HepG2 (cell line): ENCODE data around the gene TK2. TPM values are rescaled to one million over a fixed set of nuclear protein-coding genes. Genes with fewer than 3 reads are reported as not detected.
A peak's percentile ranks its signal among the peaks of the same experiment; 100 is the strongest.

Experiments used
- AGO1 ChIP-seq: fragments of 200-400 bp; formaldehyde crosslinking; IDR thresholded peaks from 2 replicates; pipeline ENCODE4 v1.6.1; 2017; ENCODE audit warnings: mild to moderate bottlenecking, low read depth, low read length, moderate library complexity; ENCODE audit not compliant: poor library complexity, severe bottlenecking
- ATF6 ChIP-seq: sonication (generic); formaldehyde crosslinking; conservative IDR thresholded peaks from 2 replicates; pipeline ENCODE4 v1.4.0; 2020; ENCODE audit warnings: missing genetic modification reagents
- DNMT1 ChIP-seq: sonication (generic); formaldehyde crosslinking; IDR thresholded peaks from 2 replicates; pipeline ENCODE4 v1.5.1; 2020; ENCODE audit warnings: mild to moderate bottlenecking, missing genetic modification reagents
- FOXK1 ChIP-seq: sonication (generic); formaldehyde crosslinking; IDR thresholded peaks from 2 replicates; pipeline ENCODE4 v1.4.0; 2020; ENCODE audit warnings: low read depth, missing genetic modification reagents, borderline replicate concordance
- MTA1 ChIP-seq: sonication (generic); formaldehyde crosslinking; IDR thresholded peaks from 2 replicates; pipeline ENCODE4 v1.4.0; 2020; ENCODE audit warnings: missing genetic modification reagents, mild to moderate bottlenecking, borderline replicate concordance
- MTA3 ChIP-seq: sonication (generic); formaldehyde crosslinking; IDR thresholded peaks from 2 replicates; pipeline ENCODE4 v1.4.0; 2020; ENCODE audit warnings: missing genetic modification reagents
- MXD1 ChIP-seq: sonication (generic); formaldehyde crosslinking; IDR thresholded peaks from 2 replicates; pipeline ENCODE4 v1.4.0; 2020; ENCODE audit warnings: mild to moderate bottlenecking, missing genetic modification reagents
- MYNN ChIP-seq: sonication (generic); formaldehyde crosslinking; IDR thresholded peaks from 2 replicates; pipeline ENCODE4 v1.4.0; 2020; ENCODE audit warnings: mild to moderate bottlenecking, low read depth, missing genetic modification reagents
- PCBP1 ChIP-seq: fragments of 200-400 bp; formaldehyde crosslinking; IDR thresholded peaks from 2 replicates; pipeline ENCODE4 v1.6.1; 2017; ENCODE audit warnings: mild to moderate bottlenecking, low read depth, low read length, borderline replicate concordance
- RXRA ChIP-seq: sonication (generic); formaldehyde crosslinking; IDR thresholded peaks from 2 replicates; pipeline ENCODE4 v1.5.1; 2020; ENCODE audit warnings: missing genetic modification reagents
- RXRB ChIP-seq: IDR thresholded peaks from 2 replicates; pipeline ENCODE4 v1.6.1; 2016; ENCODE audit warnings: borderline replicate concordance, missing genetic modification reagents, missing compliant biosample characterization
- SALL1 ChIP-seq: sonication (generic); formaldehyde crosslinking; IDR thresholded peaks from 2 replicates; pipeline ENCODE4 v1.8.0; 2022; ENCODE audit warnings: mild to moderate bottlenecking, missing genetic modification reagents
- SMAD3 ChIP-seq: sonication (generic); formaldehyde crosslinking; IDR thresholded peaks from 2 replicates; pipeline ENCODE4 v1.4.0; 2020; ENCODE audit warnings: missing genetic modification reagents
- SP4 ChIP-seq: sonication (generic); formaldehyde crosslinking; IDR thresholded peaks from 2 replicates; pipeline ENCODE4 v1.8.1; 2023; ENCODE audit warnings: mild to moderate bottlenecking, missing genetic modification reagents
- SRSF9 ChIP-seq: fragments of 200-400 bp; formaldehyde crosslinking; IDR thresholded peaks from 2 replicates; pipeline ENCODE4 v1.6.1; 2018; ENCODE audit warnings: borderline replicate concordance, mild to moderate bottlenecking, low read depth, low read length; ENCODE audit not compliant: insufficient read depth, poor library complexity, severe bottlenecking
- TAF1 ChIP-seq: sonication (generic); formaldehyde crosslinking; IDR thresholded peaks from 2 replicates; pipeline ENCODE4 v1.4.0; 2020; ENCODE audit warnings: missing genetic modification reagents
- ZNF34 ChIP-seq: sonication (generic); formaldehyde crosslinking; IDR thresholded peaks from 2 replicates; pipeline ENCODE4 v1.4.0; 2020; ENCODE audit warnings: mild to moderate bottlenecking, missing genetic modification reagents, borderline replicate concordance
- ZNF468 ChIP-seq: sonication (generic); formaldehyde crosslinking; IDR thresholded peaks from 2 replicates; pipeline ENCODE4 v1.8.0; 2022; ENCODE audit warnings: mild to moderate bottlenecking, moderate library complexity, missing genetic modification reagents
- ZNF513 ChIP-seq: sonication (generic); formaldehyde crosslinking; conservative IDR thresholded peaks from 2 replicates; pipeline ENCODE4 v1.5.0; 2020; ENCODE audit warnings: missing genetic modification reagents
- ZNF577 ChIP-seq: sonication (generic); formaldehyde crosslinking; IDR thresholded peaks from 2 replicates; pipeline ENCODE4 v1.4.0; 2020; ENCODE audit warnings: mild to moderate bottlenecking, low read depth, missing genetic modification reagents, borderline replicate concordance
- ZNF607 ChIP-seq: sonication (generic); formaldehyde crosslinking; IDR thresholded peaks from 2 replicates; pipeline ENCODE4 v1.5.1; 2020; ENCODE audit warnings: missing genetic modification reagents, mild to moderate bottlenecking, borderline replicate concordance
- ZNF639 ChIP-seq: conservative IDR thresholded peaks from 2 replicates; pipeline ENCODE4 v1.6.1; 2018; ENCODE audit warnings: missing genetic modification reagents
- ZNF7 ChIP-seq: IDR thresholded peaks from 2 replicates; pipeline ENCODE4 v1.6.1; 2016; ENCODE audit warnings: missing biosample characterization, missing genetic modification reagents
- ZNF850 ChIP-seq: sonication (generic); formaldehyde crosslinking; conservative IDR thresholded peaks from 2 replicates; pipeline ENCODE4 v1.9.0; 2021; ENCODE audit warnings: mild to moderate bottlenecking, missing genetic modification reagents
- polyA plus RNA-seq, 8 experiments: library from polyadenylated mRNA; depleted of rRNA in 3 of 8; stranded (reverse) in 7 of 8; unstranded in 1 of 8; fragments of >200 nt; fragmentation: Illumina TruSeq in 4 of 8; extraction: Trizol in 4 of 8; gene quantifications; 2 replicates each; pipeline versions ENCODE4 v1.2.1 to v1.2.3, GENCODE V29; 2011 to 2016; ENCODE audit warnings: low read depth in 4 of 8, missing spikeins in 1 of 8, mixed read lengths in 1 of 8; ENCODE audit not compliant: insufficient read depth in 1 of 8
- total RNA-seq, 5 experiments: library from RNA; depleted of rRNA; stranded (reverse); fragments of >200 nt; fragmentation: Illumina TruSeq; extraction: Trizol; gene quantifications; 2 replicates each; pipeline ENCODE4 v1.2.3, GENCODE V29; 2016; ENCODE audit warnings: low read depth in 1 of 5

The TK2 gene
- total and polyA plus RNA-seq, 2 of the 13 experiments (the other 11 are each of a cell fraction or from before 2014, with no cell fraction given): 18.7 to 21.0 TPM

- TF ChIP-seq SALL1 (CRISPR knock-in tag) (peak; percentile 92), RXRA (no peak), FOXK1 (CRISPR knock-in tag) (no peak), ZNF513 (CRISPR knock-in tag) (no peak), MTA3 (CRISPR knock-in tag) (no peak), ZNF577 (CRISPR knock-in tag) (no peak), ZNF607 (CRISPR knock-in tag) (no peak), TAF1 (CRISPR knock-in tag) (no peak), ZNF639 (CRISPR knock-in tag) (no peak), ZNF850 (no peak), ZNF468 (no peak), ATF6 (CRISPR knock-in tag) (no peak), SMAD3 (CRISPR knock-in tag) (no peak), ZNF7 (CRISPR knock-in tag) (peak; percentile 78; the same call in 1 of the 2 replicates), MXD1 (CRISPR knock-in tag) (no peak), RXRB (CRISPR knock-in tag) (peak; percentile 66; the same call in 1 of the 2 replicates), DNMT1 (CRISPR knock-in tag) (no peak), AGO1 (no peak), MYNN (CRISPR knock-in tag) (no peak), SRSF9 (no peak), PCBP1 (no peak), ZNF34 (no peak), SP4 (CRISPR knock-in tag) (no peak), MTA1 (CRISPR knock-in tag) (no peak)
These were observed 37.4 kb downstream of the TK2 start (continued) for GRCh38 chr16:66512272-66513110.
